Activated T-cell treated with anti-CD3 and anti-CD28 coated beads, Interleukin-2, amount 50 U/mL, for 24 hours (primary cell): ENCODE measurements around the gene DYNC1H1.
"Not testable (repeated sequence)": the region's sequence is repeated elsewhere in the genome, so short reads cannot be mapped to it uniquely, and the experiment has no call there.

Experiments used
- DNase-seq: peaks from one replicate; pipeline ENCODE4 v3.0.0-alpha.2; 2020
- H3K27ac Mint-ChIP-seq: 2 replicates; pipeline ENCODE4 v1.8.0; 2020; ENCODE audit warnings: mild to moderate bottlenecking, mixed read lengths
- H3K27me3 Mint-ChIP-seq: 2 replicates; pipeline ENCODE4 v1.8.0; 2020; ENCODE audit warnings: mixed read lengths
- H3K36me3 Mint-ChIP-seq: 2 replicates; pipeline ENCODE4 v1.8.0; 2020; ENCODE audit warnings: low read depth, mixed read lengths
- H3K4me1 Mint-ChIP-seq: 2 replicates; pipeline ENCODE4 v1.8.0; 2020; ENCODE audit warnings: low read depth, mixed read lengths
- H3K4me3 Mint-ChIP-seq: 2 replicates; pipeline ENCODE4 v1.8.0; 2020; ENCODE audit warnings: mild to moderate bottlenecking, moderate library complexity, mixed read lengths
- H3K9me3 Mint-ChIP-seq: 2 replicates; pipeline ENCODE4 v1.8.0; 2020; ENCODE audit warnings: mixed read lengths

Gene DYNC1H1

DNA sequence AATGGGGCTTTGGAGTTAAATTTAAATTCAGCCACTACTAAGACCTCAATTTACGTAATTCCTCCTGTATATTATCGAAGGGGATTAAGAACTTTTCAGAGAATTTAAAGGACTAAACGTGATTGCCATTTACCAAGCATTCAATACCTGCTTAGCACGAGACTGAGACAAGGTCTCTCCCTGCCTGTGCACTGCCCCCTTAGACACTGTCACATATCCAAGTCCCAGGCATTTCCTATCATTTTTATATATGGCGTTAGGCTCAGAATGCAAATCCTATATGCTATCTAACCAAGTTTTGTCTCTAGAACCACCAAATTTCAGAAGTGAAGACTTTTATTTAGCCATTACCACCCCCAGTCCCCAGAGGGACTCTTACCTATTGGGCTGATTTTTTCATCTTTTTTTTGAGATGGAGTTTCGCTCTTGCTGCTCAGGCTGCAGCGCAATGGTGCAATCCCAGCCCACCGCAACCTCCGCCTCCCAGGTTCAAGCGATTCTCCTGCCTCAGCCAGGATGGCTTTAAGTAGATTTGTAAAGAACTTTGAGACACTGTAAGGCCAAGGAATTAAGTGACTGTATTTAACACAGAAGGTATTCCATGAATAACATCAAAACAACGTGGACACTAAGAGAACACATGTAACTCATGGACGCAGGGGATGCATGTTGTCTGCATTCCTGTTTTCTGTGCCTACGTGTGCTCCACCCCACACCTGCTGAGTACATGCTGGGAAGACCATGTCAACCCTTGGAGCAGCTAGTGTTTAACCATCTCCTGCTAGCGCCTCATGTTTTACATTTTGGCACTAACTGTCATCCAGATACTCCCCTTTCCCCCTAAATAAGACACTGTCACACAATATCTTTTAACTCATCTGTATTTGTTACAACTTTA lies 116.1 kb downstream of the DYNC1H1 start:
- Mint-ChIP-seq H3K9me3 (no peaks in the 10 kb centered on the region), H3K4me1 (peaks cover 55% of the 10 kb centered on the region), H3K27me3 (no peaks in the 10 kb centered on the region), H3K27ac (peak overlapping the region; percentile 89), H3K4me3 (peak overlapping the region; percentile 88), H3K36me3 (peaks cover 89% of the 10 kb centered on the region)
- no peak for DNase-seq

DNA sequence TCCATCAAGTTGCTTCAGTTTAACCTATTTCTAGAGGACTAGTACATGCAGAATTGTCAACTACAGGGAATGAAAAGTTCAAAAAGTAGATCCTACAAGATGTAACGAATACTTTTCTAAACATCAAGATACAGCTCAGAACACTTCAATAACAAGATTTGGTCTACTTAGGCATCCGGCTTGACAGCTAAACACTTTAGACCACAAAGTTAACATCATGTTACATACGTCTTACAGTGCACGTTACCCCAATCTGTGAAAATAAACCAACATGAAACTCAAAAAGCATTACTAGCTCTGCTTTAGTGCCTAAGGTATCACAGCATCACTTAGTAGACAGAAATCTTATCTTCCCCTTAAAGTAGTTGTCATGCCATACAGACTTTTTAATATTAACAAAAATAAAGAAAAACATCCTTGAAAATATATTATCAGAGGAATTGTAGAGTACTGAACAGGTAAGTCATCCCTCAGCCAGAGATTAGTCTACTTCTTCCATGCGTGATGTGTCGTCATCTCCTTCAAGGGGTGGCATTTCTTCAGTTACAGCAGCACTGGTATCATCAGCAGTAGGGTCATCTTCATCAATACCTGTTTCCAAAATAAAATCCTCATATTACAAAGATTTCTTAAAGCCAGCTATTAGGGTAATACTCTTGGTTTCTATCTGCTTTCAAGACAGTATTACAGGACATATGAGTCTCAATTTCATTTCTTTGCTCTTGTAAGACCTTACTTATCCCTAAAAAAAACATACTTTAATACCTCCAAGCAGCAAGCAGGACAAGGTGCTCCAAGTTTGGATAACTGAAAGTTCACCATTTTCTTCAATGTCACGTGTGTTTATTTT lies 117.1 kb downstream of the DYNC1H1 start:
- peak overlapping the region; percentile 88 for H3K4me3 Mint-ChIP-seq
- H3K27ac Mint-ChIP-seq = peak overlapping the region; percentile 89
- H3K9me3 Mint-ChIP-seq = no peaks in the 10 kb centered on the region
- DNase-seq = no peak
- no peaks in the 10 kb centered on the region for H3K27me3 Mint-ChIP-seq
- peaks cover 58% of the 10 kb centered on the region for H3K4me1 Mint-ChIP-seq
- peaks cover 96% of the 10 kb centered on the region for H3K36me3 Mint-ChIP-seq

DNA sequence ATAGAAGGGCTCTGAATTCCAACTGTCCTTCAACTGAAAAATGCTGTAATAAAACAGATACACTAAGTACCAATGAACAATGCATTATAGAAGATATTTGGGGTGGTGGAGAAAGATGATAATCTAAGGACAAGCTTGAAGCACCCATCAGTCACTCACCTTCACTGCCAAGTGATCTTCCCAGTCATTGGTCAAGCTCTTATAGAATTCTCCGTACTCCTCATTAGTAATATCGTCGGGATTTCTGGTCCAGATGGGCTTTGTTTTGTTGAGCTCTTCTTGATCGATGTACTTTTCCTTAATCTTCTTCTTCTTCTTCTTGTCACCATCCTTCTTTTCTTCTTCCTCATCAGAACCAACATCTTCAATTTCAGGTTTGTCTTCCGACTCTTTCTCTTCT lies 120.1 kb downstream of the DYNC1H1 start:
- H3K4me3 Mint-ChIP-seq = peak overlapping the region; percentile 88
- peaks cover 72% of the 10 kb centered on the region for H3K36me3 Mint-ChIP-seq
- not testable (repeated sequence) for DNase-seq, H3K9me3 Mint-ChIP-seq, H3K27me3 Mint-ChIP-seq
- H3K4me1 Mint-ChIP-seq = peaks cover 74% of the 10 kb centered on the region
- peak overlapping the region; percentile 89 for H3K27ac Mint-ChIP-seq

DNA sequence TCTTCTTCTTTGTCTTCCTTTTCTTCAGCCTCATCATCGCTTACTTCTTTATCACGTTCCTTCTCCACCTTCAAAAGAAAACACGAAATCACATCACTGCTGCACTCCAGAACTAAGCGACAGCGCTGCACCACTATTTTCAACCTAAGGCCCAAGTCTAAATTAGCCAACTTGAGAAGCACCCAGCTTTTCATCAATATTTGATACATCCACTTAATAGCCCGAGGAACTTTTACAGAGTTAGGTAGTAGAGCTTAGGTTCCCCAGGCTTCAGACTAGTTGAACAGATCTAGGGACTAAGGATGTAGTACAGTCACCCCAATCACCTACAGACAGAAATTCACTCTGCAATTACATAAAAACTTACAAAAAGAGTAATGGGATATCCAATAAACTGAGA lies 120.6 kb downstream of the DYNC1H1 start:
- Mint-ChIP-seq H3K4me1 (peaks cover 77% of the 10 kb centered on the region), H3K27me3 (no peaks in the 10 kb centered on the region), H3K4me3 (peak overlapping the region; percentile 88), H3K27ac (peak overlapping the region; percentile 89), H3K36me3 (peaks cover 68% of the 10 kb centered on the region), H3K9me3 (no peaks in the 10 kb centered on the region)
- no peak for DNase-seq

DNA sequence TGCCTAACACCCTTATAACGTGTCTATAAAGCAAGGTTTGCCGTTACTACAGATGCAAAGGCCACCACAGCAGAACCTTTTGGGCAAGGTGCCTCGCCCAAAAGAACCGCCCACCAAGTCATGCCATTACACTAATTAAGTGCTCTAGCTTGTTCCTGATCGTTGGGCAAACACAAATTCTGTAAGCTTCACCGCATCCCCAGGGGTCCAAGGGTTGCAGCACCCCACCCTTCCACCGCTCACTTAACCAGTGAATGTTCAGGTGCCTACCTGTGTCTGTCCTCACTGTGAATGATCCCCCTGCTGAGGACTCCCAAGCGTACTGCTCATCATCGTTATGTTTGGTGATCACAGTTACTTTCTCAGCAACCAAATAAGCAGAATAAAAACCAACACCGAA lies 121.1 kb downstream of the DYNC1H1 start:
- DNase-seq = no peak
- H3K4me3 Mint-ChIP-seq = peak overlapping the region; percentile 88
- H3K36me3 Mint-ChIP-seq = peaks cover 63% of the 10 kb centered on the region
- peak overlapping the region; percentile 89 for H3K27ac Mint-ChIP-seq
- no peaks in the 10 kb centered on the region for H3K9me3 Mint-ChIP-seq
- H3K4me1 Mint-ChIP-seq = peaks cover 74% of the 10 kb centered on the region
- H3K27me3 Mint-ChIP-seq = no peaks in the 10 kb centered on the region

DNA sequence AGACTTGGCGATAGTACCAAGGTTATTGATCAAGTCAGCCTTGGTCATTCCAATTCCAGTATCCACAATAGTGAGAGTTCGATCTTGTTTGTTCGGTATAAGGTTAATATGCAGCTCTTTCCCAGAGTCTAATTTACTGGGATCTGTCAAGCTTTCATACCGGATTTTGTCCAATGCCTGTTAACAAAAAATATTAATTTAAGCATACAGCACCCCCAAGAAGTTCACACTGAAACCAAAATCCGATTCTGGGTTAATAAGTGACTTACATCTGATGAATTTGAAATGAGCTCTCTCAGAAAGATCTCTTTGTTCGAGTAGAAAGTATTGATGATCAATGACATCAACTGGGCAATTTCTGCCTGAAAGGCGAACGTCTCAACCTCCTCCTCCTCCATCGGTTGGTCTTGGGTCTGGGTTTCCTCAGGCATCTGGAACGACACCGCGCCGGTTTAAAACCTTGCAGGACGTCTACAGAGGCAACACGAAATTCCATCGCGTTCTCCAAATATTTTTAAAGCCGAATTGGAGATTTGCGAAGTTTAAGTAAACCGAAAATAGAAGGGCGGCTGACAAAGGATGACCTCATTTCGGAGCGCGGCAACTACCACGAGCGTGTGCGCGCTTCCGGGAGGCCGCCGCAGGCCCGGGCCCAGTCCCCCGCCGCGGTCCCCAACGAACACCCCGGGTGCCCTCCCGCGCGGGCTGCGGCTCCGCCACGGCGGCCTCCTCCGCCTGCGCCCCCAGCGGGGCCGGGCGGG lies 121.8 kb downstream of the DYNC1H1 start:
- Mint-ChIP-seq H3K4me1 (peaks cover 67% of the 10 kb centered on the region), H3K4me3 (peak overlapping the region; percentile 88), H3K27me3 (no peaks in the 10 kb centered on the region), H3K27ac (peak overlapping the region; percentile 89), H3K9me3 (no peaks in the 10 kb centered on the region), H3K36me3 (peaks cover 56% of the 10 kb centered on the region)
- no peak for DNase-seq

DNA sequence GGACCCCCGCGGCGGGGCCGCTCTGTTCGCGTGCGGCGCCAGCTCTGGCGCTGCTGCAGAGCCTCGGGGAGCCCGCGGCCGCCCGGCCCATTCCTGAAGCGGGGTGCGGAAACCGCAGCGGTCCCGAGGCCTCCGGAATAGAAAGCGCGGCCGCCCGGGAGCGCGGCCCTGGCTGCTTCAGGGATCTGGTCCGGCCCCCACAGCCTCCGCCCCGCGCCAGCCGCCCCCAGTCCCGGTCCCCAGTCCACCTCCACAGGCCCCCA lies 122.3 kb downstream of the DYNC1H1 start:
- Mint-ChIP-seq H3K36me3 (peaks cover 51% of the 10 kb centered on the region), H3K4me1 (peaks cover 63% of the 10 kb centered on the region)

DNA sequence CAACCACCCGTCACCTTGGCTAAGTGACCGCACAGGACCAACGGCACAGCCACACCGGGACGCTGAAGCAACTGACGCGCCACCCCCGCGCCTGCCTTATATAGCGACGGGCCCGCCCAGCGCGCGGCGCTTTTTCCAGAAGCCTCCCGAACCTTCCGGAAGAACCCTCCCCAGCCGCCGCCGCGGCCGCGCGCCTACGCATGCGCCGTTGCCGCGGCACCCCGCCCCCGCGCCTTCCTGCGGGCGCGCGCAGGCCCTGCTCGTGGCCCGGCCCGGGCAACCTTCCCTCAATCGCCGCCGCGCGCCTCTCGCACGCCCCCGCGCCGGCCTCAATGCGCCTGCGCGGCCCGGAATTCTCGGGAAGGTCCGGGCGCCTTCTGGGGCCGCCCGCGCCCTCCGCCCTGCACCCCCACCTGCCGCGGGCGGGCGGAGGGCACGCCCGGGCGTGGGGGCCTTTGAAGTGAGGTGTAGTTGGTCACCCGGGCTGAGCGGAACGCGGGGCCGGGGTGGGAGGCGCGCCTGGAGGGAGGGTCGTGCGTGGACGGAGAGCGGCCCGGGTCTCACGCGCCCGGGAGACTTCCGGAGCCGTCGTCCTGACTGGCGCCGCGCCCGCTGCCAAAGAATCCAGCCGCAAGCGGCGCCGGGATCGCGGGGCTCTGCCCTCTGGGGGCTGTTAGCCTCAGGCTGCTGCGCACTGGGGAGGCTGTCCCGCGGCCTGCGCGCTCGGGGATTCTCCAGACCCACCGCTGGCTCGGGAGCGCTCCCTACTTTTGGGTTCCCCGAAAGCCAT lies 122.8 kb downstream of the DYNC1H1 start, which contains the start of gene HSP90AA1:
Gene HSP90AA1 (minus strand): TSS at position 73 of the 790 bp plus-strand sequence. CDS start 666 bp downstream, outside the sequence.
- H3K9me3 Mint-ChIP-seq = no peaks in the 10 kb centered on the region
- H3K36me3 Mint-ChIP-seq = peaks cover 46% of the 10 kb centered on the region
- DNase-seq = peak; percentile 97
- peak within 1 kb of the TSS; percentile 88 for H3K4me3 Mint-ChIP-seq
- H3K27ac Mint-ChIP-seq = peak within 1 kb of the TSS; percentile 97
- H3K27me3 Mint-ChIP-seq = no peaks in the 10 kb centered on the region
- H3K4me1 Mint-ChIP-seq = peaks cover 57% of the 10 kb centered on the region

More for the DNA sequence above, 122.3 kb downstream of the DYNC1H1 start:
- peak overlapping the region; percentile 96 for H3K27ac Mint-ChIP-seq
- no peaks in the 10 kb centered on the region for H3K27me3 Mint-ChIP-seq
- H3K4me3 Mint-ChIP-seq = peak overlapping the region; percentile 82
- H3K9me3 Mint-ChIP-seq = no peaks in the 10 kb centered on the region
- no peak for DNase-seq

DNA sequence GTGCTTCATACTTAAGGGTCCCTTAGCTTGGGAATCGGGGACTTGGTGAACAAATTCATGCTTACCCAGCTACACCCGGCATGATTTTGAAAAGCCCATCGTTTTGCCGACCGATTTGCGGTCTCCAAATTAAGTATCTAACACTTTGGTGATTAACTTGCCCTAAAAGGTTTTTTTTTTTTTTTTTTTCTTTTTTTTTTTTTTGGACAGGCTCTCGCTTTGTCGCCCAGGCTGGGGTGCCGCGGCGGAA lies 123.3 kb downstream of the DYNC1H1 start:
- peak overlapping the region; percentile 97 for H3K27ac Mint-ChIP-seq
- no peaks in the 10 kb centered on the region for H3K9me3 Mint-ChIP-seq
- H3K4me1 Mint-ChIP-seq = peaks cover 52% of the 10 kb centered on the region
- DNase-seq = no peak
- H3K4me3 Mint-ChIP-seq = peak overlapping the region; percentile 82
- H3K36me3 Mint-ChIP-seq = peaks cover 41% of the 10 kb centered on the region
- no peaks in the 10 kb centered on the region for H3K27me3 Mint-ChIP-seq

DNA sequence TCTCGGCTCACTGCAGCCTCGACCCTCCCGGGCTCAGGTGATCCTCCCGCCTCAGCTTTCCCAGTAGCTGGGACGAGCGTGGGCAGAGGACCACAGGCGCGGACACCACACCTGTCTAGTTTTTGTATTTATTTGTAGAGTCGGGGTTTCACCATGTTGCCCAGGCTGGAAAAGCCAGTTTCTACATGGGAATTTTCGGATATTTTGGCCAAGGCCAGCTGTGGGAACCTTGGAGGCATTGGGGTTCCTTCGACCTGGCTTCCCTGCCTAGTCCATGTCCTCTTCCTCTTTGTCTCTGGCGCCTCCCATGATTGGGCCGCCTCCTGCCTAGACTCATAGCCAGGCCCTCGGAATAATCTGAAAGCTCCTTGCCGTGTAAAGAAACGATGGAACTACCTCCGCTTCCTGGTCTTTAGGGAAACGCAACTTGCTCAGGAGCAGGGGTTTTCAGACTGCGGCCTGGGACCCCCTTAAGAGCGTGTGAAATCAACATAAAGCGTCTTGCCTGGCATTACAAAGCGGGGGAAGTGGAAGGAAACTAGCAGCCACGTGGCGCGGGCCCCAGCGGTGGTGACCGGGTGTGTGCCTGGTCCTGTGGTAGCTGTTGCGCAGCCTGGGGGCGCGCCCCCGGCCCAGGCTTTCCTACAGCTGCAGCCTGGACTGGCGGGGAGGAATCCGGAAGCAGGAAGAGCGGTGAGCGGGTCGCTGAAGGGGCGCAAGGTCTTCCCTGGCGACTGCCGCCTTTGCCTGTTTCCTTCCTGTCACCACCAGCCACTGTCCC lies 123.8 kb downstream of the DYNC1H1 start:
- peaks cover 47% of the 10 kb centered on the region for H3K4me1 Mint-ChIP-seq

DNA sequence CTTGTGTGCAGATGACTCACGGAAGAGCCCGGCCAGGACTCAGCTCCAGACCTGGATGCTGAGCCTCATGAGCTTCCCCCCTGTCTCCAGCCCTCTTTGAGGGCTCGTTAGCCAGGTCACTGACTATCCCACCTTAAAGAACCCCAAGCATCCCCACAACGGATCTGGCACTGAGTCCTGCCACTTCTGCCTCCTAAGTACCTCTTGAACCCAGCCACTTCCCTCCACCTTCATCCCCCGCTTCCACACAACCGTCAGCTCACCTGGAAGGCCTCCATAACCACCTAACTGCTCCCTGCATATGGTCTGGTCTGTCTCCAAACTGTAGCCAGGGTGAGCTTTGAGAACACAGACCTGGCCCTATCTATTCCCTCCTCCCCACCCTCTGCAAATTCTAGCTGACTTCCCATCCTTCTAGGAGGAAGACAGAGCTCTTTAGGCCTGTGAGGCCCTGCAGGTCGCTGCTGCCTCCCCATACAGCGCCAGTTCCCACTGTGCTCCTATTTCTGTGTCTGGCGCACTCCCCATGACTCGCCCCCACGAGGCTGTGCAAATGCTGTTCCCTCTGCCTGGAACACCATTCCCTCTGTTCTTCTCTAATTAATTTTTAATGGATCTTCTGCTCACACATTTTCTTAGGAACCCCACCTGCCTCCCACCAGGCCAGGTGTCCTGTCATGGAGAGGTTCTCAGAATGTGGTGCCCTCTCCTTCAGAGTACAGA lies 125.4 kb downstream of the DYNC1H1 start:
- peak overlapping the region; percentile 82 for H3K4me3 Mint-ChIP-seq
- H3K27me3 Mint-ChIP-seq = no peaks in the 10 kb centered on the region
- H3K9me3 Mint-ChIP-seq = no peaks in the 10 kb centered on the region
- peak overlapping the region; percentile 97 for H3K27ac Mint-ChIP-seq
- H3K4me1 Mint-ChIP-seq = peaks cover 35% of the 10 kb centered on the region
- DNase-seq = no peak
- peaks cover 20% of the 10 kb centered on the region for H3K36me3 Mint-ChIP-seq

More for the DNA sequence above, 123.8 kb downstream of the DYNC1H1 start:
- DNase-seq = peak; percentile 83
- no peaks in the 10 kb centered on the region for H3K9me3 Mint-ChIP-seq
- no peaks in the 10 kb centered on the region for H3K27me3 Mint-ChIP-seq
- H3K4me3 Mint-ChIP-seq = peak overlapping the region; percentile 82
- peaks cover 35% of the 10 kb centered on the region for H3K36me3 Mint-ChIP-seq
- peak overlapping the region; percentile 97 for H3K27ac Mint-ChIP-seq

DNA sequence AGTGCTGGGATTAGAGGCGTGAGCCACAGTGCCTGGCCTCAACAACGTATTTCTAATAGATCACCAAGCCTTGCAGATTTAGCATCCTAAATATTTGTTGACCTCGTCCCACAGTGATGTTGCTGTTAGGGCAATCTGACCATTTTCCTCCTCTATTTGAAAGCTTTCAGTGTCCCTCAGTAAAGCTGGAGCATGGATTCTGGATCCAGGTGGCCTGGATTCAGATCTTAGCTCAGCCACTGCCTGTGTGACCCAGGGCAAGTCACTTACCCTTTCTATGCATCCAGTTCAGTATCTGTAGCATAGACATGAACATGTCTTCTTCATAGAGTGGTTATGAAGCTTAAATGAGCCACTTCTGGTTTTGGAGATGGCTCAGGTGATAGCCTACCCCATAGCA lies 126.3 kb downstream of the DYNC1H1 start:
- no peak for DNase-seq
- Mint-ChIP-seq H3K4me3 (no peak overlapping the region), H3K27me3 (no peaks in the 10 kb centered on the region), H3K4me1 (peaks cover 35% of the 10 kb centered on the region), H3K27ac (no peak overlapping the region), H3K9me3 (no peaks in the 10 kb centered on the region), H3K36me3 (peaks cover 10% of the 10 kb centered on the region)

DNA sequence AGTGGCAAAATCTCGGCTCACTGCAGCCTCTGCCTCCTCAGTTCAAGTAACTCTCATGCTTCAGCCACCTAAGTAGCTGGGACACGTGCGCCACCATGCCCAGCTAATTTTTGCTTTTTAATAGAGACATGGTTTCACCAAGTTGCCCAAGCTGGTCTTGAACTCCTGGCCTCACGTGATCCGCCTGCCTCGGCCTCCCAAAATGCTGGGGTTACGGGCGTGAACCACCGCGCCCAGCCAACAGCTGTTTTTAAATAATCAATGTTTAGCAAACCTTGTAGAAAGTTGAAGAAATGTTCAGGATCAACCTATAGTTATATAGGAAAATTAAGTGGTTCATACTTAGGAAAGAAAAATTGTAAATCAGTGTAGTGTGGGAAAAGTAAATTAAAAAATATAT lies 128.4 kb downstream of the DYNC1H1 start:
- Mint-ChIP-seq H3K9me3 (no peaks in the 10 kb centered on the region), H3K36me3 (peaks cover 2% of the 10 kb centered on the region), H3K27me3 (no peaks in the 10 kb centered on the region), H3K4me3 (no peak overlapping the region), H3K4me1 (peaks cover 46% of the 10 kb centered on the region), H3K27ac (no peak overlapping the region)
- DNase-seq = no peak
